ENCODE results near the gene GLIPR2.

GLIPR2 gene

DNA sequence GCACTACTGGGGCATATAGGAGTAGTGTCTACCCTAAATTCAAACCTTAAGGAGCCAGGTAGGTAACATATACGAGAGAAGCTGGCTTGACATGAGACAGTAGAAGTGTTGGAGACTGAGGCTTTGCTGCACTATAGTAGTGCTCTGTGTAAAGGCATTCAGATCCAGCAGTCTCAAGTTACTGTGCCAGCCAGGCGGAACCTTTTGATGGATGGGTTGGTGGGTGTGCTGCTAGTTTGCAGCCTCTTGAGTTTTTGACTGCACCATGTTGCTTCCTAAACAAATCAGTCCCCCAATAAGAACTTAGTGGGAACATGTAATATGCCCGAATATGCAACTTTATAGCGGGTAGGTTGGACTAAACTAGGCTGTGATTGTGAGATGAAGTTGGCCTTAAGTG lies 55.7 kb downstream of the GLIPR2 start:
- peak; percentile 51 for DNase-seq (ENCODE audit: low read depth, low spot score)

DNA sequence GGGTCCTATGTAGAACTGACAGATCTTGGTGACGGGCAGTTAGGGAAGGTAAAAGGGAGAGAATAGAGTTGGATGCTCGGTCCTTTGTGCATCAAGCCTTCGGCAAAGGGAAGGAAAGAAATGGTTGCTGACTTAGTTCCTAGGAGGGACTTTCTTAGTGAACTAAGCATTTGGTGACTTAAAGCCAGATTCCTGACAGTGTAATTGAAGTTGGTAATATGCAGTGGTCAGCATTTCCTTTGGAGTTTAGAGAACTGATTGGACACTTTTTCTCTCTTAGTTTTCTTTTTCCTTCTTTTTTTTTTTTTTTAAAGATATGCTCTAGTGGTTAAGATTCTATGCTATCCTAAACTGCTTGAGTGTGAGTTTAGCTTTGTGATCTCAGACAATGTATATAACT lies 56.5 kb downstream of the GLIPR2 start:
- DNase-seq (ENCODE audit: low read depth, low spot score), result no peak

DNA sequence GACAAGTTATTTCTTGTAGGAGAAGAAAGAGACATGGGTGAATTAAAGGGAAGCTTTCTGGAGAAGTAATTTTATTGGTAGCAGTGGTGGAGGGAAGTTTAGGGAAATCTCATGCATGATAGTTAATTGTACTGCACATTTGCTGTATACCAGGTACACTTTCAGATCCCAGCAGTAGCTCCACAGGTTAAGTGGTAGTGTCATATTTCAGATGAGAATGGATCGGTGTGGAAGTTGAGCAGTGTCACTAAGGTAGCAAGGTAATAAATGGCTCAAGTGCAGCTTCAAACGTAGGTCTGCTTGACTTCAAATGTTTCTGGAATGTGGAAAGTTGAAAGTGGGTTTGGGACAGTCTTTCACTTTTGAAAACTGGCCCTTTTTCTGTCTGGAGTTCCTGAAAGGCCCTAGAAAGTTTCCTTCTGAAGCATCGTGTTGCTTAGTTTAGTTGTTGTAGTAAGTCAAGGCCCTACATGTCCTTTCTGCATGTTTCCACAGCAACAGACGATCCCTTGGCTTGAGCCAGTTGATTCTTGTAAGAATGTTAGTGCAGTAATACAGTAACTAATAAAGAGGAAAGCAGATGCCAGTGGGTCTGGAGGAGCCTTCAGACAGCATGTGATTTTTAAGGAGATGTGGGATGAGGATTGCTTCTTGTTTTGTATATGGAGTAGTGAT lies 57.9 kb downstream of the GLIPR2 start:
- DNase-seq (ENCODE audit: low read depth, low spot score), result no peak

DNA sequence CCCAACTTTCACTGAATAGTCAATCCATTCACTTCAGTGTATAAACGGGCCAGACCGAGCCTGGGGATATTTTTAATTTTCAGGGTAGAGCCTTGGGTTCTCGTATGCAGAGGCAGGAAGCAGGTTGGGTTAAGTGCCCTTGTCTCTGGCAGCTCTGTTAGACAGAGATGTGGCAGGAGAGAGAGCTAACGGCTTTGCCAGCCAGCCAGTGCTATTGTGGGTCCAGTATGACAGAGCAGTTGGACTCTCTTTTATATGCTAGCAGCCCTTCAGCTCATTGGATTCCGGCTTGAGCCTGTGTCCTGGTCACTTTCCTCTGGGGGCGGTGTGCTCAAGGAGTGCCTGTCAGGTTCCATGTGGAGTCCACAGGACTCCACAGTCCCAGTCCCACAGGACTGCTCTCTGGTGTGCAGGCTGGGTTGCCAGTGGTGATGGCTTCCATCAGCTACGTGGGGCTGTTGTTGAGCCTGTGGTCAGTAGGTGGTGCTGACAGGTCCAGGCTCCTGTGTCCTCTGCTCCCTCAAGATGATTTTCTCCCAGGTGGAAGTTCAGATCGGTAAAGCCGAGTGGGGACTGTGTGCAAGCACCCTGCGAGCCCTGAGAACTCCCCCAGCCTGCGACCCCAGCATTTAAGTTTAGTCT lies 68.5 kb downstream of the GLIPR2 start:
- DNase-seq (ENCODE audit: low read depth, low spot score), result peak; percentile 62

- no peak for DNase-seq (ENCODE audit: low read depth, low spot score)
Measured at GRCh38 chr9:36207016-36207415, 70.5 kb downstream of the GLIPR2 start.

GRCh38 chr9:36207546-36208012 lies 71.0 kb downstream of the GLIPR2 start:
- DNase-seq (ENCODE audit: low read depth, low spot score), result no peak

DNA sequence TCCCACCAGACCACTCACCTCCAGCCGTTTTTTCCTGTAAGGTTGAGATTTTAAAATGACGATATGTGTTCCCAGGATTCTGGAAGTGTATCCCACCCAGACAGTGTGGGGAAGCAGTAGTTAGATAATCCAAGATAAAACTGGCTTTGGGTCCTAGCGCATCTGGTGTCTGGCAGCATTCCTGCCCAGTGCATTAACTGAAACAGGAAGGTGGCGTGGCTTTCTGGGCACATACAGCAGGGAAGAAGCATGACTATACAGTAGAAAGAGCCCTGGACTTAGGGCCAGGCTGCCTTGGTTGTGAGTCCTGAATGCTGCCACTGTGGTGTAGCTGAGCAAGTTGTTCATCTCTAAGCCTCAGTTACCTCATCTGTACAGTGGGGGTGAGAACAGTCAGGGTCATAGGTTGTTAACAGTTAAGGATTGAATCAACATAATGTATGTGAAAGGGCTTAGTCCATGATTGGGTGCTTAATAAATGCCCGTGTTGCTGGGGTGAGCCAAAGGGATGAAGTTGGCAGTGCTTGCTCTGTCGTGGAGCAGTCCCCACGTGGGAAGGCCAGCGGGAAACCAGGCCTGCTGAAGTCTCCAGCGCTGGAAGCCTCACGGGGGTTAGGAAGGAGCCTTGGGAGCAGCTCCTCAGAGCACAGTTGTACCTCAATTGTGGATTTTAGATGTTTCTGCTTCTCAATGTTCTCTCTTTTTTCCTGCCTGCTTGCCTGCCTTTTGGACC lies 72.2 kb downstream of the GLIPR2 start:
- no peak for DNase-seq (ENCODE audit: low read depth, low spot score)

- DNase-seq (ENCODE audit: low read depth, low spot score), result no peak
Measured at GRCh38 chr9:36210722-36211121, 74.2 kb downstream of the GLIPR2 start.

- no peak for DNase-seq (ENCODE audit: low read depth, low spot score)
Measured at GRCh38 chr9:36211510-36211909, 75.0 kb downstream of the GLIPR2 start.

- no peak for DNase-seq (ENCODE audit: low read depth, low spot score)
Measured at GRCh38 chr9:36213387-36213786, 76.9 kb downstream of the GLIPR2 start.
